HepG2 (cell line): ENCODE results near the gene CLDND2. TPM values are rescaled to one million over a fixed set of nuclear protein-coding genes. Genes with fewer than 3 reads are reported as not detected.

Source experiments
- ATAC-seq: fragments of 200-7000 bp; cut with Tn5 transposase; 3 replicates; pipeline ENCODE4 v1.9.1; 2020; ENCODE audit warnings: mild to moderate bottlenecking, moderate library complexity
- BruUV-seq: library from RNA; stranded (reverse); fragments of 400-500 nt; replicated peaks from 2 replicates; lab custom pipeline; 2021; lab: Mats Ljungman, UMichigan
- CTCF ChIA-PET: fragments of 300-600 bp; formaldehyde crosslinking; extraction: SDS; loops from one replicate; lab custom pipeline; 2021; ENCODE audit warnings: low total read pairs, inconsistent platforms, low intra/inter-chr PET ratio; lab: Yijun Ruan, JAX
- POLR2A ChIA-PET: fragments of 350-600 bp; sonication (Branson Sonifier 250); formaldehyde crosslinking; loops from one replicate; lab custom pipeline; 2020; ENCODE audit warnings: antibody characterized with exemption, inconsistent platforms; lab: Yijun Ruan, JAX
- DNase-seq: peaks from one replicate; pipeline ENCODE4 v3.0.0-alpha.2; 2015; ENCODE audit warnings: low spot score
- FAIRE-seq: peaks from 3 replicates; lab custom pipeline; 2011; peaks lifted over from hg19 to GRCh38; lab: Jason Lieb, UNC
- H2AFZ ChIP-seq: one replicate; pipeline ENCODE4 v1.6.1; 2011; ENCODE audit warnings: low read length, inconsistent platforms
- H3K27ac ChIP-seq: fragments of 300-600 bp; 3 replicates; pipeline ENCODE4 v1.8.0; 2011; ENCODE audit warnings: mixed run types, mild to moderate bottlenecking, mixed read lengths, low read length, inconsistent platforms; ENCODE audit not compliant: insufficient read depth; ENCODE audit errors: extremely low read length
- H3K27me3 ChIP-seq, 2 experiments: fragments of 200-600 bp in 1 of 2; 2 replicates in 1 of 2; 3 replicates in 1 of 2; pipeline versions ENCODE4 v1.6.0 to v1.8.0; 2011; ENCODE audit warnings: low read length in 2 of 2, mild to moderate bottlenecking in 2 of 2, moderate library complexity in 2 of 2, inconsistent platforms in 1 of 2; ENCODE audit not compliant: insufficient read depth in 2 of 2, control insufficient read depth in 1 of 2
- H3K36me3 ChIP-seq, 2 experiments: fragments of 200-600 bp in 1 of 2; replicated peaks in 1 of 2; 2 replicates in 1 of 2; 3 replicates in 1 of 2; pipeline versions ENCODE4 v1.5.1 to v1.8.0; 2011; ENCODE audit warnings: low read length in 2 of 2, inconsistent platforms in 1 of 2; ENCODE audit not compliant: insufficient read depth in 2 of 2, control insufficient read depth in 1 of 2
- H3K4me1 ChIP-seq: 2 replicates; pipeline ENCODE4 v1.5.1; 2012; ENCODE audit warnings: low read length, inconsistent platforms; ENCODE audit not compliant: insufficient read depth
- H3K4me2 ChIP-seq: 2 replicates; pipeline ENCODE4 v1.6.0; 2011; ENCODE audit warnings: low read depth, low read length, inconsistent platforms
- H3K4me3 ChIP-seq, 3 experiments: fragments of 200-600 bp in 1 of 3; sonication (generic), shearing (Covaris generic) in 1 of 3; replicated peaks in 1 of 3; 2 replicates each; pipeline ENCODE4 v1.5.1; 2011 to 2016; ENCODE audit warnings: low read length in 3 of 3, inconsistent platforms in 2 of 3, low read depth in 2 of 3, mild to moderate bottlenecking in 2 of 3, control low read depth in 1 of 3, mixed read lengths in 1 of 3; ENCODE audit not compliant: insufficient read depth in 1 of 3
- H3K79me2 ChIP-seq: one replicate; pipeline ENCODE4 v1.6.1; 2011; ENCODE audit warnings: low read length, inconsistent platforms; ENCODE audit not compliant: insufficient read depth
- H3K9ac ChIP-seq: 2 replicates; pipeline ENCODE4 v1.6.0; 2011; ENCODE audit warnings: mild to moderate bottlenecking, low read depth, low read length, inconsistent platforms; ENCODE audit not compliant: insufficient read depth
- H3K9me3 ChIP-seq: 2 replicates; pipeline ENCODE4 v1.5.1; 2012; ENCODE audit warnings: mild to moderate bottlenecking, low read length
- H4K20me1 ChIP-seq: 2 replicates; pipeline ENCODE4 v1.6.0; 2011; ENCODE audit warnings: inconsistent platforms, mild to moderate bottlenecking, low read length, moderate library complexity; ENCODE audit not compliant: insufficient read depth
- AGO2 ChIP-seq: fragments of 200-400 bp; formaldehyde crosslinking; optimal IDR thresholded peaks from 2 replicates; pipeline ENCODE3; 2017; ENCODE audit warnings: mild to moderate bottlenecking, low read depth, low read length, moderate library complexity
- KDM6A ChIP-seq: IDR thresholded peaks from 2 replicates; pipeline ENCODE4 v1.6.1; 2016; ENCODE audit warnings: low read depth
- KLF13 ChIP-seq: sonication (generic); formaldehyde crosslinking; IDR thresholded peaks from 2 replicates; pipeline ENCODE4 v1.4.0; 2020; ENCODE audit warnings: mild to moderate bottlenecking, missing genetic modification reagents
- POLR2A ChIP-seq, 2 experiments: IDR thresholded peaks; 2 replicates each; pipeline ENCODE4 v1.6.1; 2011; ENCODE audit warnings: low read depth in 2 of 2, low read length in 2 of 2, mild to moderate bottlenecking in 1 of 2, moderate library complexity in 1 of 2; ENCODE audit not compliant: insufficient read depth in 1 of 2
- RORA ChIP-seq: sonication (generic); formaldehyde crosslinking; IDR thresholded peaks from 2 replicates; pipeline ENCODE4 v1.5.0; 2020; ENCODE audit warnings: mild to moderate bottlenecking, missing genetic modification reagents, moderate library complexity
- SATB2 ChIP-seq: sonication (generic); formaldehyde crosslinking; IDR thresholded peaks from 2 replicates; pipeline ENCODE4 v1.5.0; 2020; ENCODE audit warnings: missing genetic modification reagents
- SMC3 ChIP-seq: IDR thresholded peaks from 2 replicates; pipeline ENCODE4 v1.6.1; 2011; ENCODE audit warnings: low read length, improper control_type of control experiment
- ZNF260 ChIP-seq: sonication (generic); formaldehyde crosslinking; IDR thresholded peaks from 2 replicates; pipeline ENCODE4 v1.4.0; 2020; ENCODE audit warnings: missing genetic modification reagents, low read depth, mild to moderate bottlenecking, borderline replicate concordance
- ZNF644 ChIP-seq: IDR thresholded peaks from 2 replicates; pipeline ENCODE4 v1.6.1; 2016; ENCODE audit warnings: low read depth
- ZNF724P ChIP-seq: sonication (generic); formaldehyde crosslinking; IDR thresholded peaks from 2 replicates; pipeline ENCODE4 v1.8.0; 2022; ENCODE audit warnings: missing genetic modification reagents, borderline replicate concordance
- WGBS: methylation state at CpG from one replicate; pipeline ENCODE4 v1.1.6; 2017; ENCODE audit warnings: low lambda C conversion rate; 5-methylcytosine and 5-hydroxymethylcytosine counted together
- in situ Hi-C: cut with HindIII; loops from 2 replicates; pipeline ENCODE4 v1.10.0; 2017; ENCODE audit warnings: low pct_unique_long_range_greater_than_20kb; ENCODE audit not compliant: extremely low pct_ligation_motif_present
- intact Hi-C: fragments of 100-400 bp; cut with micrococcal nuclease; formaldehyde crosslinking; loops from one replicate; pipeline ENCODE4 v1.10.0; 2022; ENCODE audit not compliant: unreplicated experiment
- polyA plus RNA-seq, 8 experiments: library from polyadenylated mRNA; depleted of rRNA in 3 of 8; stranded (reverse) in 7 of 8; unstranded in 1 of 8; fragments of >200 nt; fragmentation: Illumina TruSeq in 4 of 8; extraction: Trizol in 4 of 8; gene quantifications; 2 replicates each; pipeline versions ENCODE4 v1.2.1 to v1.2.3, GENCODE V29; 2011 to 2016; ENCODE audit warnings: low read depth in 4 of 8, missing spikeins in 1 of 8, mixed read lengths in 1 of 8; ENCODE audit not compliant: insufficient read depth in 1 of 8
- total RNA-seq, 5 experiments: library from RNA; depleted of rRNA; stranded (reverse); fragments of >200 nt; fragmentation: Illumina TruSeq; extraction: Trizol; gene quantifications; 2 replicates each; pipeline ENCODE4 v1.2.3, GENCODE V29; 2016; ENCODE audit warnings: low read depth in 1 of 5
- TF ChIP-seq, protein P1 (sequence below): sonication (generic); formaldehyde crosslinking; IDR thresholded peaks from 2 replicates; pipeline ENCODE4 v1.4.0; 2020; ENCODE audit warnings: missing genetic modification reagents, mild to moderate bottlenecking, borderline replicate concordance

Gene CLDND2
- total and polyA plus RNA-seq, 2 of the 13 experiments (the other 11 are each of a cell fraction or from before 2014, with no cell fraction given), result 0.84 to 1.8 TPM

DNA sequence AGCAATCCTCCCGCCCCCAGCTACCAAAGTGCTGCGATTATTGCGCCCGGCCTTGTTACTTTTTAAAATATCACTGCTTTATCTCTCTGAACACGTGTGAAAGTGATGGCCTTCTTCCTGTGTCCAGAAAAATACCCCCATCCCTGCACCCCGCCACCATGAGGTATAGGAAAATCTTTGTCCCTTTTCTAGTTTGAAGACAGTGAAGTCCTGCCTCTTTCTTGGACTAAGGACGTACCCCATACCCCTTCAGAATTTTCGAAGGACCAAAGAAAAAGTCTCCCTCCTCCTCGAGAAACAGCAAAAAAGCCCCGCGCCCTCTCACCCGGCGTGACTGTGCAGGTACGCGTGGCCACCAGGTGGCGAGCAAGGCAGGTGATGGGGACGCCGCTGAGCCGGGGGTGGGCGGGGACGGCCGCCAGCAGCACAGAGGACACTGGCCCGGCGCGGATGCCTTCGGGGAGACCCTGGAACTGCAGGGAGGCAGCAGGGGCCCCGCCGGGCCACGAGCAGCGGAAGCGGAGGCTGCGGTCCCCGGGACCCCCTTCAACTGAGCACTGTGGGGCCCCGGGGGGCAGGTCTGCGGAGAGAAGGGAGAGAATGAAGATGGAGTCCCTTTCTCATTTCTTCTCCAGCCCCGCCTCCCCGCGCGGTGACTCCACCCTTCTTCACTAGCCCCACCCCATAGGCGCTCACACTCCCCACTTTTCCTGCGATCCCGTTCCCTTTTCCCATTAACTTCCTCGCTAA, 30.1 kb downstream of the CLDND2 start (continued):
- TF ChIP-seq SMC3 (peak; percentile 49; the same call in 1 of the 2 replicates), ZNF724P (CRISPR knock-in tag) (0 out of 2 replicates have a peak, but pooled peaks have one; percentile 13), ZNF260 (CRISPR knock-in tag) (no peak), AGO2 (peak; percentile 76)

DNA sequence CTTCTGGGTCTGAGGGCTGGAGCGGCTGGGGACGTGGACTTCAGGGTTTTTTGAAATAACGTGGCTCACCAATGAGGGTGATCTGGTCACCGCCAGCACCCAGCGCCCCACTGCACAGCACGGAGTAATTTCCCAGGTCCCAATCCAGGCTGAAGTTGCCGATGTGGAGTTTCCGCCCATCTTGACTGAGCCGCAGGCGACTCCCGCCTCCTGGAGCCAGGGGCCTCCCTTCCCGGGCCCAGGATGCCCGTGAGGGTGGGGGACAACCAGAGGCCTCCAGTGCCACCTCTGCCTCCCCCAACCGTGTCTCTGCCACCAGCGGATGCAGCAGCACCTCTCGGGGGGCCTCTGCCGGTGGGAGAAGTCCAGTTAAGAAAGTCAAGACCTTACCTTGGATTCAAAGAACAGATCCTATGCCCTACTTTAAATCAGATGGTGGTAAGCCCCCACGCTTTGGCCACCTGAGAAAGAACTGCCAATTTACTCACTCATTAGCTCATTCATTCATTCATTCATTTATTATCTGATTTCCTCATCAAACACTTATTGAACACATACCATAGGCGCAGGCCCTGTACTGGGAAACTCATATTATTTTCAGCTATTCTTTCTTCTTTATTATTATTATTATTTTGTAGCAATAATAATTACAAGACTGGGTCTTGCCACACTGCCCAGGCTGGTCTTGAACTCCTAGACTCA, 30.8 kb downstream of the CLDND2 start:
- CTCF ChIA-PET, result interaction anchor here (1.3 to 3.1 kb wide), 6 partner anchors 56 to 101 kb away, joined by 3 to 38 read pairs (median 9); no protein-coding TSS in a partner anchor
- TF ChIP-seq POLR2A (IDR thresholded peaks at IDR 0.05; ENCODE audit: insufficient read depth in 1 of 2, low read depth in 2 of 2, low read length in 2 of 2) (no peak), KLF13 (CRISPR knock-in tag) (no peak), KDM6A (no peak), ZNF644 (CRISPR knock-in tag) (no peak), RORA (CRISPR knock-in tag) (no peak), SATB2 (CRISPR knock-in tag) (no peak)
- TF ChIP-seq, protein P1, sequence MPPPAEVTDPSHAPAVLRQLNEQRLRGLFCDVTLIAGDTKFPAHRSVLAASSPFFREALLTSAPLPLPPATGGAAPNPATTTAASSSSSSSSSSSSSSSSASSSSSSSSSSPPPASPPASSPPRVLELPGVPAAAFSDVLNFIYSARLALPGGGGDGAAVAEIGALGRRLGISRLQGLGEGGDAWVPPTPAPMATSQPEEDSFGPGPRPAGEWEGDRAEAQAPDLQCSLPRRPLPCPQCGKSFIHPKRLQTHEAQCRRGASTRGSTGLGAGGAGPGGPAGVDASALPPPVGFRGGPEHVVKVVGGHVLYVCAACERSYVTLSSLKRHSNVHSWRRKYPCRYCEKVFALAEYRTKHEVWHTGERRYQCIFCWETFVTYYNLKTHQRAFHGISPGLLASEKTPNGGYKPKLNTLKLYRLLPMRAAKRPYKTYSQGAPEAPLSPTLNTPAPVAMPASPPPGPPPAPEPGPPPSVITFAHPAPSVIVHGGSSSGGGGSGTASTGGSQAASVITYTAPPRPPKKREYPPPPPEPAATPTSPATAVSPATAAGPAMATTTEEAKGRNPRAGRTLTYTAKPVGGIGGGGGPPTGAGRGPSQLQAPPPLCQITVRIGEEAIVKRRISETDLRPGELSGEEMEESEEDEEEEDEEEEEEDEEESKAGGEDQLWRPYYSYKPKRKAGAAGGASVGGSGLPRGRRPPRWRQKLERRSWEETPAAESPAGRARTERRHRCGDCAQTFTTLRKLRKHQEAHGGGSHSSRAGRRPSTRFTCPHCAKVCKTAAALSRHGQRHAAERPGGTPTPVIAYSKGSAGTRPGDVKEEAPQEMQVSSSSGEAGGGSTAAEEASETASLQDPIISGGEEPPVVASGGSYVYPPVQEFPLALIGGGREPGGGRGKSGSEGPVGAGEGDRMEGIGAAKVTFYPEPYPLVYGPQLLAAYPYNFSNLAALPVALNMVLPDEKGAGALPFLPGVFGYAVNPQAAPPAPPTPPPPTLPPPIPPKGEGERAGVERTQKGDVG (CRISPR knock-in tag), result no peak
- Histone ChIP-seq H3K4me2 (peak overlapping the region; percentile 86), H4K20me1 (no peaks in the 10 kb centered on the region), H3K27ac (no peak overlapping the region), H3K9me3 (no peaks in the 10 kb centered on the region), H3K36me3 (peaks cover 7 to 8% of the 10 kb centered on the region in 2 experiments; a peak in 3 of 5 replicates), H3K9ac (peak overlapping the region; percentile 53; the same call in 1 of the 2 replicates), H3K4me1 (peaks cover 35% of the 10 kb centered on the region), H3K79me2 (no peaks in the 10 kb centered on the region), H3K27me3 (no peaks in the 10 kb centered on the region), H2AFZ (no peak overlapping the region), H3K4me3 (no peak overlapping the region)
- FAIRE-seq (no peak), DNase-seq (no peak), ATAC-seq (no peak)
- WGBS, result 87% methylated on average over 7 of the region's 19 CpGs
- BruUV-seq, result no TSS peak
- in situ Hi-C loops, result no loop called here
- POLR2A ChIA-PET, result interaction anchor here (1.0 kb wide), 1 partner anchor 30 kb away, joined by 6 read pairs; no protein-coding TSS in a partner anchor
- intact Hi-C loops, result loop anchor here (2.0 kb wide), 1 partner anchor 25 kb away; no protein-coding TSS in a partner anchor
